GM19035 (cell line): ENCODE measurements around the gene AMN.

Experiments used
- ATAC-seq: cut with Tn5 transposase; IDR thresholded peaks from one replicate; pipeline ENCODE4 v1.9.1; 2021; ENCODE audit not compliant: unreplicated experiment

Gene AMN

GRCh38 chr14:102943454-102943853, 21.0 kb downstream of the AMN start:
- ATAC-seq = no peak

DNA sequence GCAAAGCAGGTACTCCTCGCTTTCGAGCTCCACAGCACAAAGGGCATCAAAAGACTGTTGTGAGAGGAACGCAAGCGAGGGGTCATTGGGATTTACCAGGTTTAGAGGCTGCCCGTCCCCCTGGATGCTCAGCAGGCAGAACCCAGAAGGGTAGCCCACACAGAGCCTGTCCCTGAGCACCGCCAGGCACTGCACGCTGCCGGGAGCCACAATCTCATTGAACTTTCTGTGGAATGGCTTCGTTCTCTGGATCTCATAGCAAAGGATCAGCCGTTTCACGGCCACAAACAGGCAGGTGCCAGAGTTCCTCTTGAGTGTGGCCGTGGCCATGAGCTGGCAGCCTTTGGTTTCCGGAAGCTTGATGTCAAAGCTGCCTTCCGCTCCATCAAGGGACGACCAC, 21.5 kb downstream of the AMN start:
- ATAC-seq = no peak

GRCh38 chr14:102944448-102945330, 22.2 kb downstream of the AMN start:
- ATAC-seq = no peak

GRCh38 chr14:102945346-102946130, 23.1 kb downstream of the AMN start:
- no peak for ATAC-seq

- ATAC-seq = no peak
Observed at GRCh38 chr14:102947321-102948103, 25.0 kb downstream of the AMN start.

DNA sequence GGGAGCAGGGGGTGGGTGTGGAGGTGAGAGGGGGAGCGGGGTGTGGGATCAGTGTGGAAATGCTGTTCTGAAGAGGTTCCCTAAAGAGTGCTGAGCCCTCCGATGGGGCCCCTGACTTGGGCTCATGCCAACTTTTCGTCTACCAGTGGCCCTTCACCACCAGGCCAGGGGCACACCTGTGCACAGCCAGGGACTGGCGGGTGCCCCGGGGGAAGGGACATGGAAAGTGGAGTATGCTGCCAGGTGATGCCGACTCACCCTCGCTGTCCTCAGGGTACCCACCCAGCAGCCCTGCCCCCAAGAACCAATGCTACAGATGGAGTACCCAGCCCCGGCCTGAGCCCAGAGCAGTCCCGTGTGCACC, 26.2 kb downstream of the AMN start:
- no peak for ATAC-seq

- no peak for ATAC-seq
Observed at GRCh38 chr14:102949062-102949800, 26.8 kb downstream of the AMN start.

DNA sequence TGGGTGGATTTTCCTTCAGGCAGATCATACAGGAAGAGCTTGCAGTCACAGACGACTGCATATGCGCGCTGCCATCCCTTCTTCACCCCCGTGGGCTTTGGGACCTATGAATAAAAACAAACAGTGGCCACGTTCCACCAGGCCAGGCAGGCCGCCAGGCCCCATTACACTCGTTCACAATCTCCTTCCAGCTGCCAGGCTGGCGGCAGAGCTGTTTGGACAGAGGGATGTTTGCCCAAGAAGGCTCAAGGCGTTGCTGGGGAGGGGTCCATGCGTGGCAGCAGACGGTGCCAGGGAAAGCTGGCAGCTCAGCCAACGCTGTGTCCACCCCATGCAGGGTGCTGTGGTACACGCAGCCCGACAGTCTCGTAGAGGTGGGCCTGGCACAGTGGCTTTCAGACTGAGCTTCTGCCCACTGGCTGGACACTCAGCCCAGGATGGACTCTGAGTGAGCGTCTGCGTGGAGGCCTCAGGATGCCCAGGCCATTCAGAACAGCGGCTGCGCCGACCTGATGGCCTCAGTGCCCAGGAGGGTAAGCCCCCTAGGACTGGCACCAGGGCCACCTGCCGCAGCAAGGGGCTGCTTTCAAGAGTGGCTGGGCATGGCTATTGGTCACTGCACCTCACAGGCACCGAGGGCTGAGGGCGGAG, 27.5 kb downstream of the AMN start:
- no peak for ATAC-seq

DNA sequence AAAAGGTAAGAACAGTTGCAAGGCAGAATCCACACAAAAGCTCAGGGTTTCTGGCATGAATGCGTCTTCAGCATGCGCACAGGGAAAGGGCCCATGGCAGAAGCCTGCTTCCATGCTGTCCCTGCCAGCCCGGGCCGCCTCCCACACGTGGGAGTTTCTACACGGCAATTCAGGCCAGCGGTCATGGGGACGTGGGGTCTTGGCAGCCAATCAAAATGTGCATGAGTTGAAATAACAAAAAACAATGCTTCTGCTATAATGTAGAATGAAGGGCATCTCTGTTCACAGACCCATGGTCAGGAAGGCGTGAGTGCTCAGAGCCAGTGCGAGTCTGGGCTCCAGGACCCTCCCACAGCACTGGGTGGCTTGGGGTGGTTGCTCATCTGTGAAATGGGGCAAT, 28.6 kb downstream of the AMN start:
- no peak for ATAC-seq

GRCh38 chr14:102951799-102952198, 29.3 kb downstream of the AMN start:
- no peak for ATAC-seq

- ATAC-seq = no peak
Observed at GRCh38 chr14:102952276-102952675, 29.8 kb downstream of the AMN start.

DNA sequence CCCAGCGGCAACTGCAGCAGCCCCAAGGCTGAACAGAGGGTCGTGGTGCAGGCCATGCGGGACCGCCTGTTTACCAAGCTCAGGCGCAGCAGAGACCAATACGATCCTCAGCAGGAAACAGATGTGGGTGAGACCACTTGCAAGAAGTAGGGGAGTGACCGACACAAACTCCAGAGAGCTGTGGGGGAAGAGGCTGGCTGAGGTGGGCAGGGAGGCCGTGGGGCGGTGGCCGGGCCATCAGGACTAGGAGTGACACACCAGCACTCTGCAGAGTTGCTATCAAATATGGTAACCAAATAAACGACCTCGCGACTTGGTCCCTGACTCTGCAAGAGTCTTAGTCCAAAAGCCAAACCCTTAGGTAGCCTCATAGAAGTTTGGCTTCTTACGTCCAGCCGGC, 30.6 kb downstream of the AMN start:
- no peak for ATAC-seq

GRCh38 chr14:102954081-102954789, 31.8 kb downstream of the AMN start:
- no peak for ATAC-seq

- no peak for ATAC-seq
Observed at GRCh38 chr14:102955636-102956408, 33.4 kb downstream of the AMN start.

- ATAC-seq = no peak
Observed at GRCh38 chr14:102957222-102957621, 34.8 kb downstream of the AMN start.

- ATAC-seq = no peak
Observed at GRCh38 chr14:102958461-102958860, 36.0 kb downstream of the AMN start.

DNA sequence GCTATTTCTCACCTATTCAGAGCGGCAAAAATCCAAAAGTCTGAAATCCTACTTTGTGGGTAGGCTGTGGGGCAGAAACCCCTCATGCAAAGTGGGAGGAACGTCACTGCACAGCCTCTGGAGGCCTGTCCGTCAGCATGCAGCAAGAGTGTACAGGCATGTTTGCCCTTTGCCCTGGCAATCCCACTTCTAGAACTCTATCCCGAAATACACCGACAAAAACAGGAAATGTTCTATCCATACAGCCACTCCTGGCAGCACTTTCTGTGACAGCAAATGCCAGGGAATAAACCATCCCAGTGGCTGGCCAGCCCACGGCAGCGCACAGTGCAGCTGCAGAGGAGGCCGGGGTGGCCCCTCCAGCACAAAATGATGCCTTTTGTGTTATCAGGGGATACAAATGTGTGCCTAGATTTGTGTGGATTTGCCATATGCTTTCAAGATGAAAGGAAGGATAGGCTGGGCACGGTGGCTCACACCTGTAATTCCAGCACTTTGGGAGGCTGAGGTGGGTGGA, 39.7 kb downstream of the AMN start:
- no peak for ATAC-seq

- ATAC-seq = no peak
Observed at GRCh38 chr14:102964152-102964730, 41.8 kb downstream of the AMN start.
